Effector memory CD4-positive, alpha-beta T cell (primary cell): Measurements from ENCODE around the gene TMEM248.
"Not testable (repeated sequence)": the region's sequence is repeated elsewhere in the genome, so short reads cannot be mapped to it uniquely, and the experiment has no call there.

ENCODE experiments used
- DNase-seq, 3 donors: peaks; one replicate each; pipeline ENCODE4 v3.0.0-alpha.2; 2020
- H3K27ac ChIP-seq: 2 replicates; pipeline ENCODE4 v1.7.0; 2013; ENCODE audit warnings: mild to moderate bottlenecking, low read length, moderate library complexity; ENCODE audit not compliant: insufficient read depth, poor library complexity, severe bottlenecking
- H3K27me3 ChIP-seq: replicated peaks from 2 replicates; pipeline ENCODE4 v1.7.0; 2013; ENCODE audit warnings: mild to moderate bottlenecking, low read length; ENCODE audit not compliant: insufficient read depth, control insufficient read depth, poor library complexity, severe bottlenecking
- H3K36me3 ChIP-seq: 2 replicates; pipeline ENCODE4 v1.7.0; 2013; ENCODE audit warnings: mild to moderate bottlenecking, low read length, moderate library complexity; ENCODE audit not compliant: control insufficient read depth, insufficient read depth
- H3K4me1 ChIP-seq: 2 replicates; pipeline ENCODE4 v1.7.0; 2013; ENCODE audit warnings: low read length, mild to moderate bottlenecking; ENCODE audit not compliant: control insufficient read depth, insufficient read depth, poor library complexity, severe bottlenecking
- H3K4me3 ChIP-seq: 2 replicates; pipeline ENCODE4 v1.7.0; 2013; ENCODE audit warnings: low read length, low read depth, mild to moderate bottlenecking; ENCODE audit not compliant: insufficient read depth, poor library complexity, severe bottlenecking
- H3K9me3 ChIP-seq: 2 replicates; pipeline ENCODE4 v1.7.0; 2013; ENCODE audit warnings: mild to moderate bottlenecking, low read length, moderate library complexity; ENCODE audit not compliant: control insufficient read depth

The TMEM248 gene

DNA sequence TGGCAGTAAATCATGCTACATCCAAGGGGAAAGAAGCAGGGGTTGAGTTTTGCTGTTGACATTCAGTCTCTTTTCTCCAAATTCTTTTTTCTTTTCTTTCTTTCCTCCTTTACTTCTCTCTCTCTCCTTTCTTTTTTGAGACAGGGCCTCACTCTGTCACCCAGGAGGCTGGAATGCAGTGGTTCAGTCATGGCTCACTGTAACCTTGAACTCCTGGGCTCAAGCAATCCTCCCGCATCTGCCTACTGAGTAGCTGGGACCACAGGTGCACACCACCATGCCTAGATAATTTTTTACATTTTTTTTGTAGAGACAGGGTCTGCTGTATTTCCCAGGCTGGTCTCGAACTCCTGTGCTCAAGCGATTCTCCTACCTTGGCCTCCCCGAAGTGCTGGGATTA is 39.2 kb downstream of the TMEM248 start:
- H3K36me3 ChIP-seq: peaks cover 26% of the 10 kb centered on the region
- H3K9me3 ChIP-seq: no peaks in the 10 kb centered on the region
- no peak overlapping the region for H3K4me3 ChIP-seq
- no peaks in the 10 kb centered on the region for H3K27me3 ChIP-seq
- no peak for DNase-seq
- no peaks in the 10 kb centered on the region for H3K4me1 ChIP-seq
- no peak overlapping the region for H3K27ac ChIP-seq

GRCh38 chr7:66961096-66961495 is 40.1 kb downstream of the TMEM248 start:
- Histone ChIP-seq H3K27ac (no peak overlapping the region), H3K27me3 (no peaks in the 10 kb centered on the region), H3K4me1 (no peaks in the 10 kb centered on the region), H3K4me3 (no peak overlapping the region), H3K9me3 (no peaks in the 10 kb centered on the region), H3K36me3 (peaks cover 17% of the 10 kb centered on the region)
- no peak for DNase-seq

GRCh38 chr7:66964411-66964810 is 43.4 kb downstream of the TMEM248 start:
- no peaks in the 10 kb centered on the region for H3K27me3 ChIP-seq
- no peaks in the 10 kb centered on the region for H3K36me3 ChIP-seq
- H3K27ac ChIP-seq: no peak overlapping the region
- H3K9me3 ChIP-seq: no peaks in the 10 kb centered on the region
- no peaks in the 10 kb centered on the region for H3K4me1 ChIP-seq
- H3K4me3 ChIP-seq: no peak overlapping the region
- DNase-seq: no peak

DNA sequence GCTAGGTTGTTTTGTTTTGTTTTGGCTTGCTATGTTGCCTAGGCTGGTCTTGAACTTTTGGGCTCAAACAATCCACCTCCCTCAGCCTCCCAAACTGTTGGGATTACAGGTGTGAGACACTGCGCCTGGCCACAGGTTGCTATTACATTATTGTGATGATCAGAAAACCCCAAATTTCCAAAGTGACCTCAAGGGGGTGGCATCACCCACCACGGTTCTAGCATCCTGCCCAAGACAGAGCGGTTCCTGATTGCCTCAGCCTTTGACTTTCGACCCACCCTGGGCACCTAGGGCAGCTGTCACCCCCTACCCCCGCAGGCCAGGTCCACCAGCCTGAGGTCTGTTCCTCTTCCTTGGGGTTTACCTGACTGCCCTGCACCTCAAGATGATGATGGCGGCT is 46.0 kb downstream of the TMEM248 start:
- H3K4me1 ChIP-seq: no peaks in the 10 kb centered on the region
- H3K4me3 ChIP-seq: no peak overlapping the region
- H3K36me3 ChIP-seq: no peaks in the 10 kb centered on the region
- H3K9me3 ChIP-seq: no peaks in the 10 kb centered on the region
- no peaks in the 10 kb centered on the region for H3K27me3 ChIP-seq
- DNase-seq: no peak
- no peak overlapping the region for H3K27ac ChIP-seq

DNA sequence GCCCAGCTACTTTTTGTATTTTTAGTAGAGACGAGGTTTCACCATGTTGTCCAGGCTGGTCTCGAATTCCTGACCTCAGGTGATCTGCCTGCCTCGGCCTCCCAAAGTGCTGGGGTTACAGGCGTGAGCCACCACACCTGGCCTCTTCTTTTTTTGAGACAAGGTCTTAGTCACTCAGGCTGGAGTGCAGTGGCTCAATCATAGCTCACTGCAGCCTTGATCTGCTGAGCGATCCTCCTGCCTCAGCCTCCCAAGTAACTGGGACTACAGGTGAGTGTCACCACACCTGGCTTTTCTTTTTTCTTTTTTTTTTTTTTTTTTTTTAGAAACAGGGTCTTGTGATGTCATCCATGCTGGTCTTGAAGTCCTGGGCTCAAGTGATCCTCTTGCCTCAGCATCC is 48.0 kb downstream of the TMEM248 start:
- H3K27me3 ChIP-seq, H3K4me3 ChIP-seq, H3K27ac ChIP-seq, DNase-seq, H3K4me1 ChIP-seq, H3K36me3 ChIP-seq, H3K9me3 ChIP-seq: not testable (repeated sequence)

DNA sequence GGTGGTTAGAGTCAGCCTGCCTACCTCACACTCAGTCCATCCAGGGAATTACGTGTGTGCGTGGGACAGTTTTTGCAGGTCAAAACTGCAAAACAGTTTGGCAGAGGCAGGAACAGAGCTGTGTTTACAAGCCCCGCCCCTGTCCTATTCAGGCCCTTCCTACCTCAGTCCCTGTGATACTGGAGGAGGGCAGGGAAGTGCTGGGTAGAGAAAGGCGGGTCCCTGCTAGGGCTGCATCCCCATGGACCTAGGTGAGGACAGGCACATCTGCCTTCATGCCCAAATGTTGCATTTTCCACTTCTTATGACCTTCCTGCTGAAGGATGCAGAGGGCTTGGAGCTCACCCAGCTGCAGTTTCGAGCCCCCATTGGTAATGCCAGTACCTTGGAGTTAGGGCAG is 49.3 kb downstream of the TMEM248 start:
- H3K27ac ChIP-seq: no peak overlapping the region
- no peak for DNase-seq
- no peaks in the 10 kb centered on the region for H3K36me3 ChIP-seq

GRCh38 chr7:66974986-66975590 is 54.1 kb downstream of the TMEM248 start:
- no peaks in the 10 kb centered on the region for H3K9me3 ChIP-seq
- no peak overlapping the region for H3K27ac ChIP-seq
- H3K27me3 ChIP-seq: no peaks in the 10 kb centered on the region
- no peak overlapping the region for H3K4me3 ChIP-seq
- no peak for DNase-seq
- H3K4me1 ChIP-seq: no peaks in the 10 kb centered on the region
- H3K36me3 ChIP-seq: no peaks in the 10 kb centered on the region

More for the DNA sequence above, 49.3 kb downstream of the TMEM248 start:
- no peaks in the 10 kb centered on the region for H3K27me3 ChIP-seq
- no peaks in the 10 kb centered on the region for H3K4me1 ChIP-seq
- H3K4me3 ChIP-seq: no peak overlapping the region
- H3K9me3 ChIP-seq: no peaks in the 10 kb centered on the region

DNA sequence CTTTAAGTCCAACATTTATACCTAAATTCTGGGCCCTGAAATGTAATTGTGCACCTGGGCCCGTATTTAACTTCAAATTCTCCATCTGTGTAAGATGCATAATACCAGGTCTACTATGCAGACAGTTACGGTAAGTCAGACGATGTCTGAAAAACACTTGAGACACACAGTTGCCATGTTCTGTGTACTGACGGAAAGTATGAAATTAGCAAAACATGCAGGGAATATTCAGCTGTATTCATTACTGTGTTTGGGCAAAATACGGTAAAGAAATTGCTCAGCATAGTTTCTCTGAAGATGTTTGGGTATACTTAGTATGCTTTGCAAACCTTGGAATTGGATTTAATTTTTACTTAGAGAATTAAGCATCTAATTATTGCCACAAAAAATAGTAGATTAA is 57.3 kb downstream of the TMEM248 start:
- not testable (repeated sequence) for H3K27ac ChIP-seq, H3K27me3 ChIP-seq, H3K9me3 ChIP-seq, H3K4me1 ChIP-seq, H3K36me3 ChIP-seq, DNase-seq, H3K4me3 ChIP-seq

DNA sequence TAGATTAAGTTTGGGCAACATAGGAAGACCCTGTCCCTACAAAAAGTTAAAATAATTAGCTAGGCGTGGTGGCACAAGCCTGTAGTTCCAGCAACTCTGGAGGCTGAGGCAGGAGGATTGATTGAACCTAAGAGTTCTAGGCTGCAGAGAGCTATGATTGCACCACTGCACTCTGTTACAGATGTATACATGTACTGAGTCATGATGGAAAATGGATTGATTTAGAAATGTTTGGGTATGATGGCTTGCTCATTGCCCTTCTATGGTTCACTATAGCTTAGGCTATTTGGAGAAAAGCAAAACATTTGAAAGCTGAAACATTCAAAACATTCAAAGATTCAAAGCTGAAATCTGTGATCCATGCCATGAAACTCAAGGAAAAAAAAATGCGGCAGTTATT is 58.0 kb downstream of the TMEM248 start:
- H3K27ac ChIP-seq, H3K9me3 ChIP-seq, H3K27me3 ChIP-seq, DNase-seq, H3K4me1 ChIP-seq, H3K4me3 ChIP-seq, H3K36me3 ChIP-seq: not testable (repeated sequence)

GRCh38 chr7:66980336-66980735 is 59.3 kb downstream of the TMEM248 start:
- H3K9me3 ChIP-seq, H3K4me3 ChIP-seq, H3K36me3 ChIP-seq, H3K27me3 ChIP-seq, DNase-seq, H3K27ac ChIP-seq, H3K4me1 ChIP-seq: not testable (repeated sequence)

- not testable (repeated sequence) for H3K9me3 ChIP-seq
- peaks cover 47% of the 10 kb centered on the region for H3K36me3 ChIP-seq
Observed at GRCh38 chr7:66989552-66989951, 68.5 kb downstream of the TMEM248 start.

More at GRCh38 chr7:66989552-66989951, 68.5 kb downstream of the TMEM248 start:
- H3K27me3 ChIP-seq, H3K4me3 ChIP-seq, DNase-seq, H3K27ac ChIP-seq, H3K4me1 ChIP-seq: not testable (repeated sequence)
